HL-60 (cell line): ENCODE measurements around the gene RTP3.

Source experiments
- DNase-seq, 2 experiments: peaks; one replicate each; pipeline ENCODE4 v3.0.0-alpha.2; 2010 to 2020; ENCODE audit warnings: low read depth in 1 of 2, low spot score in 1 of 2
- H3K27ac ChIP-seq: fragments of 250-450 bp; sonication (Bioruptor Pico); replicated peaks from 2 replicates; pipeline ENCODE4 v1.5.1; 2020; ENCODE audit warnings: mild to moderate bottlenecking, moderate library complexity
- H3K27me3 ChIP-seq: fragments of 250-450 bp; sonication (Bioruptor Pico); 2 replicates; pipeline ENCODE4 v1.5.1; 2021; ENCODE audit warnings: mild to moderate bottlenecking, moderate library complexity; ENCODE audit not compliant: insufficient read depth, poor library complexity, severe bottlenecking
- H3K4me3 ChIP-seq: replicated peaks from 2 replicates; pipeline ENCODE4 v1.5.1; 2011; ENCODE audit warnings: mild to moderate bottlenecking, control low read depth, low read length; ENCODE audit not compliant: insufficient read depth
- CTCF ChIP-seq: IDR thresholded peaks from one replicate; pipeline ENCODE4 v1.5.1; 2011; ENCODE audit warnings: low read length, control low read depth, inconsistent platforms; ENCODE audit not compliant: insufficient read depth
- GABPA ChIP-seq: IDR thresholded peaks from 2 replicates; pipeline ENCODE4 v1.6.1; 2012; ENCODE audit warnings: low read depth
- POLR2AphosphoS5 ChIP-seq: IDR thresholded peaks from 2 replicates; pipeline ENCODE4 v1.6.1; 2012; ENCODE audit warnings: low read depth
- REST ChIP-seq: IDR thresholded peaks from 2 replicates; pipeline ENCODE4 v1.6.1; 2012; ENCODE audit warnings: low read depth; ENCODE audit not compliant: insufficient replicate concordance
- SPI1 ChIP-seq: IDR thresholded peaks from 2 replicates; pipeline ENCODE4 v1.6.1; 2012; ENCODE audit warnings: low read depth, mild to moderate bottlenecking, borderline replicate concordance

Gene RTP3

GRCh38 chr3:46466871-46467403 lies 30.8 kb upstream of the RTP3 start:
- Histone ChIP-seq H3K27ac (peak overlapping the region; percentile 45), H3K4me3 (no peak overlapping the region), H3K27me3 (peaks cover 2% of the 10 kb centered on the region)
- TF ChIP-seq REST (no peak), GABPA (no peak), POLR2AphosphoS5 (no peak), CTCF (no peak), SPI1 (no peak)
- DNase-seq: no peak

- DNase-seq: no peak
These were observed 30.2 kb upstream of the RTP3 start for GRCh38 chr3:46467562-46467961.

More at GRCh38 chr3:46467562-46467961, 30.2 kb upstream of the RTP3 start:
- no peak overlapping the region for H3K4me3 ChIP-seq
- no peak for TF ChIP-seq REST
- no peak for TF ChIP-seq CTCF
- TF ChIP-seq GABPA: no peak
- TF ChIP-seq POLR2AphosphoS5: no peak
- H3K27me3 ChIP-seq: peaks cover 2% of the 10 kb centered on the region
- H3K27ac ChIP-seq: no peak overlapping the region
